Left ventricle myocardium inferior (tissue), 1 donor: ENCODE measurements around the gene AHSG. TPM values are rescaled to one million over a fixed set of nuclear protein-coding genes. Genes with fewer than 3 reads are reported as not detected.

ENCODE experiments used
- DNase-seq: peaks from one replicate; pipeline ENCODE4 v3.0.0-alpha.2; 2020
- H3K27ac ChIP-seq: fragments of 200-600 bp; replicated peaks from 2 replicates; pipeline ENCODE4 v1.8.0; 2021
- H3K27me3 ChIP-seq: fragments of 200-600 bp; 2 replicates; pipeline ENCODE4 v1.8.0; 2021; ENCODE audit warnings: low read depth
- H3K36me3 ChIP-seq: fragments of 200-600 bp; 2 replicates; pipeline ENCODE4 v1.8.0; 2021
- H3K4me1 ChIP-seq: fragments of 200-600 bp; 2 replicates; pipeline ENCODE4 v1.8.0; 2021
- H3K4me3 ChIP-seq: fragments of 200-600 bp; 2 replicates; pipeline ENCODE4 v1.8.0; 2021; ENCODE audit warnings: mild to moderate bottlenecking, moderate library complexity
- H3K9me3 ChIP-seq: fragments of 200-600 bp; replicated peaks from 2 replicates; pipeline ENCODE4 v1.8.0; 2021
- intact Hi-C: fragments of 100-400 bp; cut with micrococcal nuclease; formaldehyde crosslinking; loops from one replicate; pipeline ENCODE4 v1.11.0; 2022
- total RNA-seq: library from RNA; stranded (reverse); fragmentation: NEBNext Ultra II Directional; extraction: Animal tissue kit (Norgen Biotek cat#: 25700); gene quantifications from one replicate; pipeline ENCODE4 v1.2.1, GENCODE V29; 2021
- TF ChIP-seq, protein P1 (sequence below): fragments of 200-600 bp; IDR thresholded peaks from 2 replicates; pipeline ENCODE4 v1.8.0; 2021; ENCODE audit warnings: antibody characterized with exemption, mild to moderate bottlenecking, borderline replicate concordance
- donor health status: DM: no; HTN: yes; CAD: no; lungs with severe emphysema.

AHSG gene
- total RNA-seq, 1 donor from 2014 or later: not detected

DNA sequence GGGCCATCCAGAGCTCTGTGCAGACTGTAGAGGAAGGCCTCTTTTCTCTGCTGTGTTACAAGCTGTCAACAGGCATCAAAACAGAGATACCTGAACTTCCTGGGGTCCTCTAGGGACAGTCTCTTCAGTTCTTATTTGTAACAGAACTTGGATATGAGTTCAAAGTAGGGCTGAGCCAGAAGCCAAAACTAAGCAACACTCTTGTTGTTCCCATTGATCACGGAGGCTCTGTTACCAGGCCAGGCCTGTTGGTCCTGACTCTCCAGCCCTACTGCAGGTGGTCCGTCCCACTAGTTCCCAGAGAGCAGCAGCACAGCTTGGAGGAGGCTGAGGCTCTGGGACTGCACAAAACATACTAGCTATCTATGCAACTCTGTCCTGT, 13.1 kb upstream of the AHSG start:
- intact Hi-C loops: no loop called here
- Histone ChIP-seq H3K36me3 (no peaks in the 10 kb centered on the region), H3K4me1 (peaks cover 6% of the 10 kb centered on the region), H3K27me3 (no peaks in the 10 kb centered on the region), H3K4me3 (no peak overlapping the region), H3K9me3 (no peaks in the 10 kb centered on the region), H3K27ac (peak overlapping the region; percentile 70)
- TF ChIP-seq, protein P1, sequence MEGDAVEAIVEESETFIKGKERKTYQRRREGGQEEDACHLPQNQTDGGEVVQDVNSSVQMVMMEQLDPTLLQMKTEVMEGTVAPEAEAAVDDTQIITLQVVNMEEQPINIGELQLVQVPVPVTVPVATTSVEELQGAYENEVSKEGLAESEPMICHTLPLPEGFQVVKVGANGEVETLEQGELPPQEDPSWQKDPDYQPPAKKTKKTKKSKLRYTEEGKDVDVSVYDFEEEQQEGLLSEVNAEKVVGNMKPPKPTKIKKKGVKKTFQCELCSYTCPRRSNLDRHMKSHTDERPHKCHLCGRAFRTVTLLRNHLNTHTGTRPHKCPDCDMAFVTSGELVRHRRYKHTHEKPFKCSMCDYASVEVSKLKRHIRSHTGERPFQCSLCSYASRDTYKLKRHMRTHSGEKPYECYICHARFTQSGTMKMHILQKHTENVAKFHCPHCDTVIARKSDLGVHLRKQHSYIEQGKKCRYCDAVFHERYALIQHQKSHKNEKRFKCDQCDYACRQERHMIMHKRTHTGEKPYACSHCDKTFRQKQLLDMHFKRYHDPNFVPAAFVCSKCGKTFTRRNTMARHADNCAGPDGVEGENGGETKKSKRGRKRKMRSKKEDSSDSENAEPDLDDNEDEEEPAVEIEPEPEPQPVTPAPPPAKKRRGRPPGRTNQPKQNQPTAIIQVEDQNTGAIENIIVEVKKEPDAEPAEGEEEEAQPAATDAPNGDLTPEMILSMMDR: no peak
- no peak for DNase-seq

DNA sequence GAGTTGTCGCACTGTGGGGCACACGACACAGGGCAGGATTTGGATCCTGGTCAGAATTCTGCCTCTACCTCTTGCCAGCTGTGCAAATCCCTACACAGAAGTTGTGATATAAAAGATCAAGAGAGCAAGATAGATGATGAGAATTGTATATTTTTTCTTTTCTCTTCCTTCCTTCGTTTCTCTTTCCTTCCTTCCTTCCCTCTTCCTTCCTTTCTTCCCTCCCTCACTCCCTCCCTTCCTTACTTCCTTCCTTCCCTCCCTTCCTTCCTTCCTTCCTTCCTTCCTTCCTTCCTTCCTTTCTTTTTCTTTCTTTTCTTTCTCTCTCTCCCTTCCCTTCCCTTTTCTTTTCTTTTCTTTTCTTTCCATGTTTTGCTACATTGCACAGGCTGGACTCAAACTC, 12.0 kb upstream of the AHSG start:
- no peak overlapping the region for H3K4me3 ChIP-seq
- H3K36me3 ChIP-seq: no peaks in the 10 kb centered on the region
- H3K9me3 ChIP-seq: no peaks in the 10 kb centered on the region
- no peak overlapping the region for H3K27ac ChIP-seq
- DNase-seq: no peak
- TF ChIP-seq, protein P1: no peak
- H3K27me3 ChIP-seq: no peaks in the 10 kb centered on the region
- peaks cover 6% of the 10 kb centered on the region for H3K4me1 ChIP-seq
- intact Hi-C loops: no loop called here

DNA sequence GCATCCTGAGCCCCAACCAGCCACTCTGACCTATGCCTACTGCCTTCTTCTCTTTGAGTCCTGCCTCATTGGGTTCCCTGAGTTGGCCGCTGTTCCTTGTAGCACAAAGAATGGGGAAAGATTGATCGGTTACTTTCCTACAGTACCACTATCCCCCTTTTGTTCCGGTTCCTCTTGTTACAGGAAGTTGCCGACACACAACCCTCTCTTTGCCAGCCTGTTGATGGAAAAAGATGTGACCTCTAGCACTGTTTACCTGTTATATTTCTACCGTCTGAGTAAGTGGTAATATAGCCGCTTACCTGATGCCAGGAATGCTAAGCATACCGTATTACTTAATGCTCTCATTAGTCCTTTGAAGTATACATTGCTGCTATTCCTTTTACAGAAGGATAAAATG, 9.7 kb upstream of the AHSG start:
- no peaks in the 10 kb centered on the region for H3K27me3 ChIP-seq
- H3K9me3 ChIP-seq: no peaks in the 10 kb centered on the region
- DNase-seq: no peak
- H3K4me3 ChIP-seq: no peak overlapping the region
- intact Hi-C loops: no loop called here
- H3K36me3 ChIP-seq: no peaks in the 10 kb centered on the region
- H3K4me1 ChIP-seq: peaks cover 6% of the 10 kb centered on the region
- H3K27ac ChIP-seq: no peak overlapping the region
- TF ChIP-seq, protein P1: no peak

DNA sequence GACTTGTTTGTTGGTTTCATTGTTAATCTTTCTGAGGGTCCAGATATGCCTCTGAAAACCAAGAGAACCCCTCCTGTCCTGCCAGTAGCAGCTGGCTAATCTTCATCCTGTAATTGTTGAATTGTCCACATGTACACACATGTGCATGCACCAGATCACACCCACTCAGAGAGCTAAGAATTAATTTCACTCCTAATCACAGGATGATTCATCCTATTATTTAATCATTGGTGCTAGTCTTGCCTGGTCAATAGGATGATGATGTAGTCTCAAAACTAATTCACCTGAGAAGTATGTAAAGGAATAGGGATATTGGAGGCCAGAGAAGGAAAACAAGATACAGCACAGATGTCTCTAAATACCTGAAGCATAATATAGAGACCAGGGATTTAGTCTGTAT, 7.8 kb upstream of the AHSG start:
- TF ChIP-seq, protein P1: no peak
- intact Hi-C loops: no loop called here
- DNase-seq: no peak

DNA sequence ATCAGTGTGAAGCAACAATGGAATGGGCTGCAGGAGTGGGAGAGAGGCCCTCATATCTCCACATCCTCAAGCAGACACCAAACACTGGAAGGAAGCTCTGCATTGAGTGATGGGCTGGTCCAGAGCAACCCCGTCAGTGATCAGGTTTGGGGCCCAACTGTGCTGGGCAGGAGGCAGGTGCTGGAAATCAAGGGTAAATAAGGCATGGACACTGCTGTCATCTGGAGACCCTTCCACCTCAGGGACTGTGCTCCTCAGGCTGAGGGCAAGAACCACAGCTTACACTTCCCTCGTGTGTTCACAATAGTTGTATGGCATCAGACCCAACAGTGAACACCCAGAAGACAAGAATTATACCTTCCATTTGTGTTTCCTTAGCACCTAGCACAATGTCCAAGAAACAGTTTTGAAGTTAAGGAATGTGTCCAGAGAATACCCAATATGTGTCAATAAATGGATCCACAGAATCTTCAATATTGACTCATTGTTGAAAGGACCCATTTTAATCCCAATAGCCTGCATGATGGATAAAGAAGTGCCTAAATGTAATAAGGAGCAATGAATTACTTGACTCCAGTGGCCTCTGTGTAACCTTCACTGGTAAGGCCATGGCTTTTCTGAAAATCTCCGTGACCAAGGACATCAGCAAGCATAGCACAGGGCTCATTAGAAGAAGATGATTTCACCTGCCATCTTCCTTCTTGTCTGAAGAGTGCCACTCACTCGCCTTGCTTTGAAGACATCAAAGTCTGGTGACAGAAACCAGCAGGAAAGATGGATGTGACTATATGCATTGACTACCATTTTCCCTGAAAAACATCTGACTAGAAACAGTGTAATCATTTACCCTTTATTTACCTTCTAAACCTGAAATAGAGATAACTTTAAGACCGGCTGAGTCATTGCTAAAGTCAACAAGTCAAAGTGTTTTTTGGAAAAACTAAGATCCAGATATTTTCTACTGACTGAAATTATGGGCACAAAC, 7.0 kb upstream of the AHSG start:
- DNase-seq: no peak
- TF ChIP-seq, protein P1: no peak

More for the DNA sequence above, 7.8 kb upstream of the AHSG start:
- Histone ChIP-seq H3K27me3 (no peaks in the 10 kb centered on the region), H3K4me3 (no peak overlapping the region), H3K4me1 (no peaks in the 10 kb centered on the region), H3K9me3 (no peaks in the 10 kb centered on the region), H3K27ac (no peak overlapping the region), H3K36me3 (no peaks in the 10 kb centered on the region)

More for the DNA sequence above, 7.0 kb upstream of the AHSG start:
- no peaks in the 10 kb centered on the region for H3K4me1 ChIP-seq
- no peak overlapping the region for H3K27ac ChIP-seq
- intact Hi-C loops: no loop called here
- H3K27me3 ChIP-seq: no peaks in the 10 kb centered on the region
- H3K9me3 ChIP-seq: no peaks in the 10 kb centered on the region
- no peak overlapping the region for H3K4me3 ChIP-seq
- no peaks in the 10 kb centered on the region for H3K36me3 ChIP-seq
